ENCODE data around the gene CARD8. TPM values are rescaled to one million over a fixed set of nuclear protein-coding genes. Genes with fewer than 3 reads are reported as not detected.
A peak's percentile ranks its signal among the peaks of the same experiment; 100 is the strongest.

Gene CARD8
- total RNA-seq, 1 donor from 2014 or later: 14.1 TPM

- TF ChIP-seq CTCF (IDR thresholded peaks at IDR 0.05; ENCODE audit: insufficient read depth, low read length, poor library complexity, severe bottlenecking): no peak
- no peak for DNase-seq (ENCODE audit: low read depth)
- no peaks in the 10 kb centered on the region for H3K36me3 ChIP-seq (ENCODE audit: control insufficient read depth, insufficient read depth, low read length)
- H3K4me3 ChIP-seq (ENCODE audit: low read depth, low read length): no peak overlapping the region
- no peaks in the 10 kb centered on the region for H3K27me3 ChIP-seq (ENCODE audit: control insufficient read depth, insufficient read depth, low read length)
Measured at GRCh38 chr19:48213959-48214358, 41.8 kb downstream of the CARD8 start.

- DNase-seq (ENCODE audit: low read depth): no peak
Measured at GRCh38 chr19:48210005-48210404, 45.7 kb downstream of the CARD8 start.

GRCh38 chr19:48206397-48207093, 49.2 kb downstream of the CARD8 start:
- DNase-seq (ENCODE audit: low read depth): no peak
- H3K4me3 ChIP-seq (ENCODE audit: low read depth, low read length): no peak overlapping the region
- no peaks in the 10 kb centered on the region for H3K27me3 ChIP-seq (ENCODE audit: control insufficient read depth, insufficient read depth, low read length)
- no peaks in the 10 kb centered on the region for H3K36me3 ChIP-seq (ENCODE audit: control insufficient read depth, insufficient read depth, low read length)
- no peak for TF ChIP-seq CTCF (IDR thresholded peaks at IDR 0.05; ENCODE audit: insufficient read depth, low read length, poor library complexity, severe bottlenecking)

More at GRCh38 chr19:48210005-48210404, 45.7 kb downstream of the CARD8 start:
- no peaks in the 10 kb centered on the region for H3K27me3 ChIP-seq (ENCODE audit: control insufficient read depth, insufficient read depth, low read length)
- H3K36me3 ChIP-seq (ENCODE audit: control insufficient read depth, insufficient read depth, low read length): no peaks in the 10 kb centered on the region
- no peak for TF ChIP-seq CTCF (IDR thresholded peaks at IDR 0.05; ENCODE audit: insufficient read depth, low read length, poor library complexity, severe bottlenecking)
- H3K4me3 ChIP-seq (ENCODE audit: low read depth, low read length): no peak overlapping the region

GRCh38 chr19:48203794-48204628, 51.7 kb downstream of the CARD8 start:
- Histone ChIP-seq H3K36me3 (ENCODE audit: control insufficient read depth, insufficient read depth, low read length) (no peaks in the 10 kb centered on the region), H3K4me3 (ENCODE audit: low read depth, low read length) (peak overlapping the region; percentile 66), H3K27me3 (ENCODE audit: control insufficient read depth, insufficient read depth, low read length) (no peaks in the 10 kb centered on the region)
- TF ChIP-seq CTCF (IDR thresholded peaks at IDR 0.05; ENCODE audit: insufficient read depth, low read length, poor library complexity, severe bottlenecking): peak; percentile 2
- peak; percentile 96 for DNase-seq (ENCODE audit: low read depth)

- peak overlapping the region; percentile 66 for H3K4me3 ChIP-seq (ENCODE audit: low read depth, low read length)
- no peaks in the 10 kb centered on the region for H3K27me3 ChIP-seq (ENCODE audit: control insufficient read depth, insufficient read depth, low read length)
- DNase-seq (ENCODE audit: low read depth): no peak
- no peaks in the 10 kb centered on the region for H3K36me3 ChIP-seq (ENCODE audit: control insufficient read depth, insufficient read depth, low read length)
- no peak for TF ChIP-seq CTCF (IDR thresholded peaks at IDR 0.05; ENCODE audit: insufficient read depth, low read length, poor library complexity, severe bottlenecking)
Measured at GRCh38 chr19:48203222-48203793, 52.4 kb downstream of the CARD8 start.

All from kidney epithelial cell (primary cell).